CD4-positive, alpha-beta T cell treated with Interleukin-21 for 1 hour (primary cell): ENCODE data around the gene DCUN1D2.

ENCODE experiments used
- DNase-seq: peaks from one replicate; pipeline ENCODE4 v3.0.0-alpha.2; 2020

Gene DCUN1D2

GRCh38 chr13:113420833-113421600 lies 69.5 kb downstream of the DCUN1D2 start:
- no peak for DNase-seq

GRCh38 chr13:113420232-113420631 lies 70.3 kb downstream of the DCUN1D2 start:
- DNase-seq = no peak

GRCh38 chr13:113419531-113420193 lies 70.8 kb downstream of the DCUN1D2 start:
- DNase-seq = no peak

GRCh38 chr13:113418722-113419049 lies 71.8 kb downstream of the DCUN1D2 start:
- no peak for DNase-seq

GRCh38 chr13:113417836-113418721 lies 72.4 kb downstream of the DCUN1D2 start:
- DNase-seq = no peak

GRCh38 chr13:113417008-113417751 lies 73.3 kb downstream of the DCUN1D2 start:
- no peak for DNase-seq

GRCh38 chr13:113415825-113416224 lies 74.7 kb downstream of the DCUN1D2 start:
- no peak for DNase-seq

GRCh38 chr13:113415032-113415431 lies 75.5 kb downstream of the DCUN1D2 start:
- no peak for DNase-seq

GRCh38 chr13:113414335-113414734 lies 76.2 kb downstream of the DCUN1D2 start:
- no peak for DNase-seq

GRCh38 chr13:113413898-113414282 lies 76.6 kb downstream of the DCUN1D2 start:
- no peak for DNase-seq

- no peak for DNase-seq
Observed at GRCh38 chr13:113413178-113413897, 77.2 kb downstream of the DCUN1D2 start.

- DNase-seq = no peak
Observed at GRCh38 chr13:113412440-113412839, 78.1 kb downstream of the DCUN1D2 start.

GRCh38 chr13:113411216-113412023 lies 79.1 kb downstream of the DCUN1D2 start:
- no peak for DNase-seq

- no peak for DNase-seq
Observed at GRCh38 chr13:113410472-113411201, 79.9 kb downstream of the DCUN1D2 start.

GRCh38 chr13:113408562-113408961 lies 81.9 kb downstream of the DCUN1D2 start:
- DNase-seq = no peak

GRCh38 chr13:113407531-113408393 lies 82.7 kb downstream of the DCUN1D2 start:
- DNase-seq = no peak

- no peak for DNase-seq
Observed at GRCh38 chr13:113407103-113407530, 83.4 kb downstream of the DCUN1D2 start.

- DNase-seq = no peak
Observed at GRCh38 chr13:113406321-113407102, 84.0 kb downstream of the DCUN1D2 start.
